HG02981 (cell line): ENCODE results near the gene CALCB.
"Not testable (repeated sequence)": the region's sequence is repeated elsewhere in the genome, so short reads cannot be mapped to it uniquely, and the experiment has no call there.

Experiments used
- ATAC-seq: cut with Tn5 transposase; IDR thresholded peaks from one replicate; pipeline ENCODE4 v1.9.1; 2021; ENCODE audit warnings: mild to moderate bottlenecking, moderate library complexity; ENCODE audit not compliant: unreplicated experiment

Gene CALCB, protein sequence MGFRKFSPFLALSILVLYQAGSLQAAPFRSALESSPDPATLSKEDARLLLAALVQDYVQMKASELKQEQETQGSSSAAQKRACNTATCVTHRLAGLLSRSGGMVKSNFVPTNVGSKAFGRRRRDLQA

GRCh38 chr11:15073361-15074205 lies at the start of gene CALCB:
CALCB (plus strand) TSS chr11:15073593; CDS start chr11:15074719, 1,126 bp downstream.
- no peak for ATAC-seq

GRCh38 chr11:15027011-15027410 lies 46.4 kb upstream of the CALCB start:
- no peak for ATAC-seq

GRCh38 chr11:15027956-15028355 lies 45.4 kb upstream of the CALCB start:
- no peak for ATAC-seq

GRCh38 chr11:15028379-15028778 lies 45.0 kb upstream of the CALCB start:
- ATAC-seq: no peak

- ATAC-seq: not testable (repeated sequence)
Observed at GRCh38 chr11:15031945-15032344, 41.4 kb upstream of the CALCB start.

GRCh38 chr11:15034687-15035267 lies 38.6 kb upstream of the CALCB start:
- ATAC-seq: no peak

GRCh38 chr11:15035283-15035682 lies 38.1 kb upstream of the CALCB start:
- no peak for ATAC-seq

GRCh38 chr11:15038963-15039362 lies 34.4 kb upstream of the CALCB start:
- no peak for ATAC-seq

GRCh38 chr11:15045209-15045608 lies 28.2 kb upstream of the CALCB start:
- ATAC-seq: no peak

- ATAC-seq: no peak
Observed at GRCh38 chr11:15045891-15046290, 27.5 kb upstream of the CALCB start.

DNA sequence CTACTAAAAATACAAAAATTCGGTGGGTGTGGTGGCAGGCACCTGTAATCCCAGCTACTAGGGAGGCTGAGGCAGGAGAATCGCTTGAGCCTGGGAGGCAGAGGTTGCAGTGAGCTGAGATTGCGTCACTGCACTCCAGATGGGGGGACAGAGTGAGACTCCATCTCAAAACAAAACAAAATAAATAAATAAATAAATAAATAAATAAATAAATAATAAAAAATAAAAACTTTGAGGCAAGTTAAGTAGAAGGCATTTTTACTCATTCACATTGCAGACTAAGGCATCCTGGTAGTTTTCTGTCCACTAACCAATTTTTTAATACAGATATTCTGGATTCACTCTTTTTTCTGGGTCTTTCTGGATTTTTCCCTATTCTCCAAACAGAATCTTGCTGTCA lies 26.7 kb upstream of the CALCB start:
- not testable (repeated sequence) for ATAC-seq

DNA sequence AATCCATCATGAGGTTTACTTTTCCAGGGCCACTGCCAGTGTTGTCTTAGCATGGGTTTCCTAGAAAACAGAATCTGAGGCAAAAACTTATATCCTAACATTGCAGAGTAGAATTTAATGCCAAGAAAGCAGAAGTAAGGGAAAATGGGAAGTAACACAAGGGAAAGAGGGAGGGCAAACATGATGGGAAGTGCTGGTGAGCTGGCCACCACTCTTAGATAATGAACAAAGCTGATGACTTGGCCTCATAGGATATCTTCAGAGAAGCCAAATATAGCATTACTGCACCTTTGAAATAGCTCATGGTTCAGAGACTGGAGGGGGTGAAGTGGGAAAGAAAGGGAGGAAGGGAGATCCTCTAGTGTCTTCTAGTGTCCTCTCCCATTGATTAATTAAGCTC lies 24.8 kb upstream of the CALCB start:
- no peak for ATAC-seq

GRCh38 chr11:15053191-15053685 lies 20.2 kb upstream of the CALCB start:
- no peak for ATAC-seq

GRCh38 chr11:15055620-15056356 lies 17.6 kb upstream of the CALCB start:
- no peak for ATAC-seq

DNA sequence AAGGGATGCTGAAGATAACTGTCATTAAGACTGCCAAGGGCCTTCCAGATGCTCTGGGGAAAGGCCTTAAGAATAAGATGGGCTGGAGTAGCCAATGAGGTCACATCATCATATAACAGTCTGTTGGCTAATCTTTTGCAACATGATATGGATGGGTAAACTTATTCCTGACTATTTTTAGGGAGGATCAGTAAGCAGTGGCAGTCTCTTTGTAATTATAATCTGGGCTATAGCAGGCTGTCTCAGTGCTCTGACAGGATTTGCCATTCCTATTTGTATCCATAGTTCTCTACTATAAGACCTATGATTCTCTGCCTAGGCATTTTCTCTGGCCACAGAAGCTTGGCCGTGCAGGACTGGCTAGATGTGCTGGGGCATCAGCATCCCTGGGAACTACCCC lies 16.1 kb upstream of the CALCB start:
- ATAC-seq: no peak

DNA sequence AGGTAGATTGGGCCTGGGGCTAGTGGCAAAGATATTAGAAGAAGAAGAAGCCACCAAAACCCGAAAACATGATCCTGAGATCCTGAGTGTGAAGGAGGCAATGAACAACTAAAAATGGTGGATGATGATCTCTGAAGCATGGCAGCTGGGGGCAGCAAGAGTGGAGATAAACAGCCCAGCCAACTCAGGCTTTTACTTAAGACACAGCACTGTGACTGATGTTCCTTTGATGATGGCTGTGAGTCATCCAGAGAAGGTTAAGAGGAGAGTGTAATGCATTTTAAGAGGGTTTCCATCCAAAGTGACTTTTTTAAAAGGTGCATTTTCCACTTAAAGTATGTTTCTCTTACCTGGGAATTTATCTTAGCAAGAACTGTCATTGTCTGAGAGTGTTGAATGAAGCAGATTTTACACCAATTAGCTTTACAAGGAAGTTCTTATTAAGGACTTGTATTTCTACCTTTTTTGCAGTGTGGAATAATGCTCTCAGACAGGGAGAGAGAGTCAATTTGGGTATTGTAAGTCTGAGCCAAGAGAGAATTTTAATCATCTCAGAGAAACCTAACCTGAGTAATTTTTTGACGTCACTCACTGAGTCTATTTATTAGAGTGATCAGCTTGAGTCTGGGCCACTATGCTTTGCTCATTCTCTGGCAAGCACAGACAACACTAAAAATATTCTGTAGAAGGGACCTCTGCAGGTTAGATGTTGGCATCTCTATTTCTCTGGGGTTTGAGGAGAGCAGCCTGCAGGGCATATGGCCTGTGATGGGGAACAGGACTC lies 14.1 kb upstream of the CALCB start:
- no peak for ATAC-seq

DNA sequence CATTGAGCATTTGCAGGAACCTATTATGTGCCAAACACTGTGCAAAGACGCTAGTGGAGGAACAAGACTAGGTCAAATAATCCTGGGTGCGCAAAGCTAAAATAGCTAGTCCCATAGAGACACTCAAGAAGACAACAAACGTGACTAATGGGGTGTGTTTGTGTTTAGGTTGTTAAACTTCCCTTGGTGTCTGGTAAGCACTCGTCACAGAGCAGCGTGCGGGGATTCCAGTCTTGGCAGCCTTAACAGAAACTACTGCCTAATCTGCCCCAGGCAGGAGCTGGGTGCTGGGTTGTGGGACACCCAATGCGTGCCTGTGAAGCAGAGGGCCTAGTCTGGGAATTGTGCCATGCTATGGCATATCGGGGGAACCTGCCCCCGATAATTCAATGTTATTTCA lies 10.8 kb upstream of the CALCB start:
- no peak for ATAC-seq

- ATAC-seq: not testable (repeated sequence)
Observed at GRCh38 chr11:15069751-15070150, 3.6 kb upstream of the CALCB start.

DNA sequence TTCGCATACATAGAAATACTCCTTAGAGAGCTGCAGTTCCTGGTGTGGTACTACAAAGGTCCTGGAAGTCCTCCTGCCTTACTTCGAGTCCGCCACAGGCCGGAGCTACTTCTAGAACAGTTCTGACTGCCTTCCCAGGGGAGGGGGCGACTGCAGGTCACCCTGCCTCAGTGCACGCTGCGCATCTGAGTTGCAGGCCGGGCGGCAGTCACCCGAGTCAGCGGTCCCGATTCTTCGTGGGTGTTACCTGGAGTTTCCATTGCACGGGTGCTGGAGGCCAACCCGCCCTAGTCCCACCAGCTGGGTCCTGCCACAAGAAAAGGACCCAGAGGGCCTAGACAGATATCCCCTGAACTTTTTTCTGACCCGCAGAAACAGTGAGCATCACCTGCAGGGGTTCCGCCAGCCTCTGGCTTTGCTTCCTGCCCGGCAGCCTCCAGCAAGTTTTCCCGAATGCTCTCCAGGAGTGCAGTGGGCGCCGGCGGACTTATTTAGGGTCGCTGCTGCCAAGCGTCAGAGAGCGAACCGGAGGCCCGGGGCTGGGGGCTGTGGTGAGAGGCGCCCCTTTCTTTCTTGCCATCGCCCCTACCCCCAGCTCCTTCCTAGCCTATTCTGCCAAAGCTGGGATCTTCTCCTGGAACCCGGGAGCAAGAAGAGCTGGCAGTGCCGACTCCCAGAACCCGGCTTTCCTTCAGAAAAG lies 1.7 kb upstream of the CALCB start:
- no peak for ATAC-seq

GRCh38 chr11:15072551-15073143 lies 746 bp upstream of the CALCB start:
- ATAC-seq: no peak
